GM10248 (cell line): ENCODE results near the gene CAMK2D.

ENCODE experiments used
- CTCF ChIA-PET: fragments of 300-600 bp; sonication (Branson Sonifier 250); formaldehyde crosslinking; extraction: SDS; loops from one replicate; lab custom pipeline; 2021; ENCODE audit warnings: antibody characterized with exemption; lab: Yijun Ruan, JAX
- POLR2A ChIA-PET: fragments of 350-650 bp; sonication (Branson Sonifier 250); formaldehyde crosslinking; extraction: SDS; loops from one replicate; lab custom pipeline; 2020; ENCODE audit warnings: antibody characterized with exemption; lab: Yijun Ruan, JAX
- DNase-seq: peaks from one replicate; pipeline ENCODE4 v3.0.0; 2012; ENCODE audit errors: extremely low spot score
- TF ChIP-seq, protein P1 (sequence below): IDR thresholded peaks from 2 replicates; pipeline ENCODE4 v1.5.1; 2012; ENCODE audit warnings: mild to moderate bottlenecking, low read depth; ENCODE audit errors: extremely low read depth, missing control alignments, control extremely low read depth

The CAMK2D gene

DNA sequence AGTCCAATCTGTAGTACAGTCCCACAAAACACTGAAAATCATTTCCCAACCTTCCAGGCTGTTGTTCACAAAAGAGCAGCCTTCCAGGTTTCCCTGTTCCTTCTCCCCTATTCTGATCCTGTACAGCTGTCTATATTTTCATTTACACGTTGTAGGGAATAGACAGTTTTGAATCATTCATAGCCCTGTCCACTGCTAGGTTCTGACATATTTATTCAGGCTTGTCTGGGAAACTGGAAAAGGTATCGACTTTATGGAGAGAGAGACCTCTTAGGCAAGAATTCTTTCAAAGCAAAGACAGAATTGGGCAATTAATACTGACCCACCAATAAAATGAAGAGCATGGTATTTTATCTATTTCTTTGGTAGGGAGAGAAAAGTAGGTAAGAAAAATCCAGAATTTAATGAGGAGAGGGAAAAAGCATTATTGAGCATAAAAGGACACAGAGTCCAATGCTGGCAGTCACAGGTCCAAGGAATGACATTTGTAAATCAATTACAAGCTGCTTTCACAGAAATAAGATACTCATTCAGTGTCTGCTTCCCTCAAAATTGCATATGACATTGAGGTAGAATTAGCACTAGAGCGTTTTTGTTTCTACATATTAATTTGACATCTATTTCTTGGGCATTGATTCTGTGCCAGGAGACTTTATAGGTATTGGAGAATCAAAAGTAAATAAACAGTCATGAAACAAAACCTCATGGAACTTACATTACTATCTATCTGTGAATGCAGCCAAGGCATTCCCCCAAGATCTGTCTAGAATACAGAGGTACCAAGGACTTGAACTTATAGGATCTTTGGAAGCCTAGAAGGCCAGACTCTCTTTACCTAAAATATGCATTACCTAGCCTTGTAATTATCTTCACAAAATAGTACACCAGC lies 127.2 kb downstream of the CAMK2D start:
- no peak for DNase-seq
- POLR2A ChIA-PET: no interaction called here
- CTCF ChIA-PET: interaction anchor here (1.2 to 1.4 kb wide), 2 partner anchors 14 to 16 kb away, joined by 3 to 5 read pairs; no protein-coding TSS in a partner anchor
- TF ChIP-seq, protein P1, sequence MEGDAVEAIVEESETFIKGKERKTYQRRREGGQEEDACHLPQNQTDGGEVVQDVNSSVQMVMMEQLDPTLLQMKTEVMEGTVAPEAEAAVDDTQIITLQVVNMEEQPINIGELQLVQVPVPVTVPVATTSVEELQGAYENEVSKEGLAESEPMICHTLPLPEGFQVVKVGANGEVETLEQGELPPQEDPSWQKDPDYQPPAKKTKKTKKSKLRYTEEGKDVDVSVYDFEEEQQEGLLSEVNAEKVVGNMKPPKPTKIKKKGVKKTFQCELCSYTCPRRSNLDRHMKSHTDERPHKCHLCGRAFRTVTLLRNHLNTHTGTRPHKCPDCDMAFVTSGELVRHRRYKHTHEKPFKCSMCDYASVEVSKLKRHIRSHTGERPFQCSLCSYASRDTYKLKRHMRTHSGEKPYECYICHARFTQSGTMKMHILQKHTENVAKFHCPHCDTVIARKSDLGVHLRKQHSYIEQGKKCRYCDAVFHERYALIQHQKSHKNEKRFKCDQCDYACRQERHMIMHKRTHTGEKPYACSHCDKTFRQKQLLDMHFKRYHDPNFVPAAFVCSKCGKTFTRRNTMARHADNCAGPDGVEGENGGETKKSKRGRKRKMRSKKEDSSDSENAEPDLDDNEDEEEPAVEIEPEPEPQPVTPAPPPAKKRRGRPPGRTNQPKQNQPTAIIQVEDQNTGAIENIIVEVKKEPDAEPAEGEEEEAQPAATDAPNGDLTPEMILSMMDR: no peak

DNA sequence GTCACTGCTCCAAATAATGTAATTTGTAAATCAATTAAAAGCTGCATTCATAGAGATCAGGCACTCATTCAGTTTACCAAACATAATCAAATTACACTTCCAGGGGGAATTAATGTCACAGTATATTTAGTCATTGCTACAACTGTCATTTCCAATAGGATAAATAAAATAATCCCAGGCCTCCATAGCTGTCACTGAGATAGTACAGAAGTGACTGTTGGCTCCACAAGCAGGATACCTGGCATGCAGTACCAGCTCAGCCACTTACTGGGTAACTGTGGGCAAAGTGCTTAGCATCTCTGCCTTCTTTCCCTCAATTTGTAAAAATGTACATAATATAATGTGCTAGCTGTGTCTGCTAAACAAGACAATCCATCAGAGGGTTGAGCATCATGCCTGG lies 128.1 kb downstream of the CAMK2D start:
- CTCF ChIA-PET: interaction anchor here (1.2 to 2.9 kb wide), 3 partner anchors 8 to 15 kb away, joined by 3 to 13 read pairs (median 6); no protein-coding TSS in a partner anchor
- DNase-seq: no peak
- POLR2A ChIA-PET: no interaction called here
- TF ChIP-seq, protein P1: no peak

DNA sequence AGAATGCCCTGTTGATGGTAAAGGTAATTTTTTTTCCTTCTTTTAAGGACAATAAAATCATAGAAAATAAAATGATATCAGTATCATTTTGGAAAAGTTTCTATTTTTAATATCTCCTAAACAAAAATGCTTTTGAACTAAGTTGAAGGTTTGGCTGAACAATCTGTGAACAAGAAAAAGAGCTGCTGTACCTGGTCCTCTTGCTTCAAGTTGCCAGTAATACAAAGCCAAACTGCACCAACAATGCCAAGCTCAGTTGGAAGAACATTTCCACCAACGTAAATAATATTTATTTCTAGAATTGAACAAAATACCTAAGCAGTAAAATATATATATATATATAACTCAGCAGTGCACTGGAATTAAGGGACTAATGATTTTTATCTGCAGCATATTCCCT lies 132.8 kb downstream of the CAMK2D start:
- TF ChIP-seq, protein P1: no peak
- CTCF ChIA-PET: no interaction called here
- POLR2A ChIA-PET: no interaction called here
- DNase-seq: no peak

DNA sequence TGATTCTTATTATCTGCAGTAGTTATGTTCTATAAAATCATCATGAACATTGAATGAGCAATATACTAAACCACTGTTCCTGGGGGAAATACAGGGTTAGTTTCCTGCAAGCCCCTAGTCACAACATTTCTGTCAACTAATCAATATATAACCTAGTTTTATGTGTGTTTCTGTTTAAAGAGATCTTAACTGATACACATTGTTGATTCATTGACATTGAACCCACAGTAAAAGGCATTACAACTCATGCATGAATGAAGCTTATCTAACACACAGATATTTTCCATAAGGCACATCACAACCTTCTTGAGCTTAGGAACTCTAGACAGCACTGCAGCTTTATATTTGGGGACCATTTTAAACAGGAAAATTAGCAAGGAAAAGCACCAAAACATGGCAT lies 134.2 kb downstream of the CAMK2D start:
- DNase-seq: no peak
- TF ChIP-seq, protein P1: no peak
- ChIA-PET CTCF (interaction anchor here (1.0 kb wide), 1 partner anchor 9 kb away, joined by 3 read pairs; no protein-coding TSS in a partner anchor), POLR2A (no interaction called here)

DNA sequence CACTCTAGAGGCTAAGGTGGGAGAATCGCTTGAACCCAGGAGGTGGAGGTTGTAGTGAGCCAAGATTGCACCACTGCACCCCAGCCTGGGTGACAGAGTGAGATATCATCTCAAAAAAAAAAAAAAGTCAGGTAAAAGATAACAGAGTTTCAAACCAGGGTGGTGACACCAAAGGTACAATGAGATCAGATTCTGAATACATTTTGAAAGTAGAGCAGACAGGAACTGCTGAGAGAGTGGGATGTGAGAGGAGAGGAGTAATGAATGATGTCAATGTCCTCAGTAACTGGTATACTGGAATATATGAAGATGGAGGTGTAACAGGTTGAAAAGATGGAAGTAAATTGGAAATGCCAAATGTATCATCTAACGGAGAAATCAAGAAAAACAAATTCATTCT lies 135.6 kb downstream of the CAMK2D start:
- no peak for DNase-seq
- ChIA-PET CTCF (interaction anchor here (1.2 kb wide), 1 partner anchor 15 kb away, joined by 4 read pairs; no protein-coding TSS in a partner anchor), POLR2A (no interaction called here)
- TF ChIP-seq, protein P1: no peak

DNA sequence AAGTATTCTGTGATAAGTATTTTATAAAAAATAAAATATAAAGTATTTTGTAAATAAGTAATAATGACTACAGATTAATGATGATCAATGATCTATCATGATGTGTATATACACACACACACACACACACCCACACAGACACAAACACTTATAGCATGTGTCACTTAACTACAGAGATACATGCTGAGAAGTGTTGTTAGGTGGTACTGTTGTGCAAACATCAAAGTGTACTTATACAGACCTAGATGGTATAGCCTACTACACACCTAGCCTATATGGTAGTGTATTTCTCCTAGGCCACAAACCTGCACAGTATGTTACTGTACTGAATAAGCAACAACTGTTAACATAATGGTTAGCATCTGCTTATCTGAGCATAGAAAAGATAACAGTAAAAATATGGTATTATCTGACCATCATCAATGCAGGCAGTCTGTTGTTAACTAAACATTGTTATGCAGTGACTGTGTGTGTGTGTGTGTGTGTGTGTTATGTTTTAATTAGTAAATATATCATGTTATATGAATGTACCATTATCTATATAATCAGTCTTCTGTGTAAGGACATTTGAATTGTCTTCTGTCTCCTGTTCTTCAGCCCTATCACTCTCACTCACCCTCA lies 138.2 kb downstream of the CAMK2D start:
- no peak for DNase-seq
- TF ChIP-seq, protein P1: no peak
- ChIA-PET CTCF (no interaction called here), POLR2A (no interaction called here)
